HEK293 (cell line): ENCODE data around the gene ADAMTSL2.

ENCODE experiments used
- BCL6B ChIP-seq: fragments of 450-650 bp; formaldehyde crosslinking; IDR thresholded peaks from 2 replicates; pipeline ENCODE4 v1.5.1; 2017; ENCODE audit warnings: missing biosample characterization, missing genetic modification characterization
- GLIS1 ChIP-seq: fragments of 450-650 bp; formaldehyde crosslinking; IDR thresholded peaks from 2 replicates; pipeline ENCODE4 v1.5.1; 2016; ENCODE audit warnings: missing biosample characterization, missing genetic modification characterization
- IKZF3 ChIP-seq: fragments of 450-650 bp; IDR thresholded peaks from 2 replicates; pipeline ENCODE4 v1.5.0; 2018; ENCODE audit warnings: missing biosample characterization, mild to moderate bottlenecking, missing genetic modification characterization, moderate library complexity
- SETDB1 ChIP-seq: IDR thresholded peaks from one replicate; pipeline ENCODE4 v1.6.1; 2017; ENCODE audit warnings: mild to moderate bottlenecking, low read length, moderate library complexity, mixed read lengths; ENCODE audit not compliant: insufficient read length
- ZNF2 ChIP-seq: fragments of 450-650 bp; formaldehyde crosslinking; IDR thresholded peaks from 2 replicates; pipeline ENCODE4 v1.5.1; 2016; ENCODE audit warnings: missing biosample characterization, missing genetic modification characterization
- ZNF211 ChIP-seq: fragments of 450-650 bp; formaldehyde crosslinking; IDR thresholded peaks from 2 replicates; pipeline ENCODE4 v1.5.1; 2016; ENCODE audit warnings: low read depth, missing biosample characterization, missing genetic modification characterization
- ZNF24 ChIP-seq: fragments of 450-650 bp; formaldehyde crosslinking; IDR thresholded peaks from 2 replicates; pipeline ENCODE4 v1.5.1; 2016; ENCODE audit warnings: missing biosample characterization, missing genetic modification characterization
- ZNF248 ChIP-seq: fragments of 450-650 bp; formaldehyde crosslinking; IDR thresholded peaks from 2 replicates; pipeline ENCODE4 v1.5.1; 2017; ENCODE audit warnings: missing biosample characterization, missing genetic modification characterization
- ZNF311 ChIP-seq: fragments of 450-650 bp; formaldehyde crosslinking; IDR thresholded peaks from 2 replicates; pipeline ENCODE4 v1.5.1; 2017; ENCODE audit warnings: missing biosample characterization, missing genetic modification characterization, borderline replicate concordance
- ZNF341 ChIP-seq: fragments of 450-650 bp; formaldehyde crosslinking; IDR thresholded peaks from 2 replicates; pipeline ENCODE4; 2016; ENCODE audit warnings: low read depth, missing biosample characterization, missing genetic modification characterization
- ZNF423 ChIP-seq: fragments of 450-650 bp; formaldehyde crosslinking; IDR thresholded peaks from 2 replicates; pipeline ENCODE4 v1.5.1; 2016; ENCODE audit warnings: missing biosample characterization, missing genetic modification characterization
- ZNF518A ChIP-seq: fragments of 450-650 bp; formaldehyde crosslinking; conservative IDR thresholded peaks from 2 replicates; pipeline ENCODE4 v1.5.1; 2016; ENCODE audit warnings: low read depth, missing biosample characterization, missing genetic modification characterization
- ZNF530 ChIP-seq: fragments of 450-650 bp; formaldehyde crosslinking; IDR thresholded peaks from 2 replicates; pipeline ENCODE4 v1.5.1; 2016; ENCODE audit warnings: low read depth, missing biosample characterization, missing genetic modification characterization
- ZNF621 ChIP-seq: fragments of 450-650 bp; formaldehyde crosslinking; IDR thresholded peaks from 2 replicates; pipeline ENCODE4 v1.5.1; 2017; ENCODE audit warnings: missing biosample characterization, missing genetic modification characterization
- ZNF843 ChIP-seq: fragments of 450-650 bp; formaldehyde crosslinking; IDR thresholded peaks from 2 replicates; pipeline ENCODE4 v1.5.1; 2016; ENCODE audit warnings: missing biosample characterization, missing genetic modification characterization
- ZSCAN18 ChIP-seq: fragments of 450-650 bp; formaldehyde crosslinking; IDR thresholded peaks from 2 replicates; pipeline ENCODE4 v1.5.1; 2016; ENCODE audit warnings: missing biosample characterization, missing genetic modification characterization
- TF ChIP-seq, protein P1 (sequence below): fragments of 450-650 bp; formaldehyde crosslinking; IDR thresholded peaks from 2 replicates; pipeline ENCODE4 v1.5.1; 2016; ENCODE audit warnings: missing biosample characterization, missing genetic modification characterization
- TF ChIP-seq, protein P2 (sequence below): fragments of 450-650 bp; formaldehyde crosslinking; IDR thresholded peaks from 2 replicates; pipeline ENCODE4 v1.5.1; 2016; ENCODE audit warnings: missing biosample characterization, missing genetic modification characterization, borderline replicate concordance
- TF ChIP-seq, protein P3 (sequence below): fragments of 450-650 bp; formaldehyde crosslinking; IDR thresholded peaks from 2 replicates; pipeline ENCODE4 v1.5.1; 2016; ENCODE audit warnings: missing biosample characterization, missing genetic modification characterization
- TF ChIP-seq, protein P4 (sequence below): fragments of 450-650 bp; formaldehyde crosslinking; conservative IDR thresholded peaks from 2 replicates; pipeline ENCODE4 v1.5.1; 2016; ENCODE audit warnings: low read depth, missing biosample characterization, missing genetic modification characterization

The ADAMTSL2 gene

DNA sequence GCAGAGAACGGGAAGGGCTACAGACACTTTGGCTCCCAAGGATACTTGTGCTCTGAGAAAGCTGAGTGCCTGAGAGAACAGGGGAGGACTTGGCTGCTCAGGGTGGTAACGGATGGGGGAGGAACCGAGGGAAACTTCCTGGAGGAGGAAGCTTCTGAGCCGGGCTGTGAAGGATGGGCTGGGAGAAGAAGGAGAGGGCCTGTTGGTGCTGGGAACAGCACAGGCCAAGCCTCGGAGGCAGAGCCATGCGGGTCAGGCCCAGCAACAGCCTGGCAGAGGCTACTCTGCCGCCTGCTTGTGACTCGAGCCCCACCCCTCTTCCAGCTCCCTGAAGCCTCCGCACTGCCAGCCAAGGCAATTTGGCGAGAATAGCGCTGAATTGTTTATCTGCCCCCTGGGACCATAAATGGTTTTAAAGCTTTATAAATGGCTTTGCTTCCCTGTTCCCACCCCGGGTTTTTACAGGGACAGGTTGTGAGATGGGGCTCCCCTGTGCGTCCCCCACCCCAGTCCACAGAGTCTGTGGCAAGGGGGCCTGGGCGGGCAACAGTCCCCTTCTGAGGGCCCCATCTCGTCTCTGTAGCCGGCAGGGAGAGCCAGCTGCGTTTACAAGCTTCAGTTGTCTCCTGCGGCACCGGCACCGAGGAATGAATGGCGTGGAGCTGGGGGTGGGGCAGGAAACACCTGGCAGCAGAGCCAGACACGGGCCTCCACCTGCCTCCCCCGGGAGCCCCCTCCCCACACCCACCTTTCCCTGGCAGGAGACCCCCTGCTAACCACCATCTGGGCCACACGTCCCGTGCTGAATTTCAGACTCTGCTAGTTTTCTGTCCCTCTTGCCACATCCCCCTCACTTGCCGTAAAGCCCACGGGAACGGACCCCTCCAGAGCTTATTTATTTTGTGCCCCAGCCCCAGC is 50.3 kb downstream of the ADAMTSL2 start (continued):
- TF ChIP-seq, protein P1, sequence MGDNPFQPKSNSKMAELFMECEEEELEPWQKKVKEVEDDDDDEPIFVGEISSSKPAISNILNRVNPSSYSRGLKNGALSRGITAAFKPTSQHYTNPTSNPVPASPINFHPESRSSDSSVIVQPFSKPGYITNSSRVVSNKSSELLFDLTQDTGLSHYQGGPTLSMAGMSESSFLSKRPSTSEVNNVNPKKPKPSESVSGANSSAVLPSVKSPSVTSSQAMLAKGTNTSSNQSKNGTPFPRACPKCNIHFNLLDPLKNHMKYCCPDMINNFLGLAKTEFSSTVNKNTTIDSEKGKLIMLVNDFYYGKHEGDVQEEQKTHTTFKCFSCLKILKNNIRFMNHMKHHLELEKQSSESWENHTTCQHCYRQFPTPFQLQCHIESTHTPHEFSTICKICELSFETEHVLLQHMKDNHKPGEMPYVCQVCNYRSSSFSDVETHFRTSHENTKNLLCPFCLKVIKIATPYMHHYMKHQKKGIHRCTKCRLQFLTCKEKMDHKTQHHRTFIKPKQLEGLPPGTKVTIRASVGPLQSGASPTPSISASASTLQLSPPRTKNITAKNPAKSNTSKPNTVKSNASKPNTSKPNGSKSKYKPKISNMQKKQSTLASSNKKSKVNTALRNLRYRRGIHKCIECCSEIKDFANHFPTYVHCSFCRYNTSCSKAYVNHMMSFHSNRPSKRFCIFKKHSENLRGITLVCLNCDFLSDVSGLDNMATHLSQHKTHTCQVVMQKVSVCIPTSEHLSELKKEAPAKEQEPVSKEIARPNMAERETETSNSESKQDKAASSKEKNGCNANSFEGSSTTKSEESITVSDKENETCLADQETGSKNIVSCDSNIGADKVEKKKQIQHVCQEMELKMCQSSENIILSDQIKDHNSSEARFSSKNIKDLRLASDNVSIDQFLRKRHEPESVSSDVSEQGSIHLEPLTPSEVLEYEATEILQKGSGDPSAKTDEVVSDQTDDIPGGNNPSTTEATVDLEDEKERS (tag by site-specific recombination) = no peak
- TF ChIP-seq ZNF843 (tag by site-specific recombination) = peak; percentile 39; the same call in 1 of the 2 replicates
- TF ChIP-seq BCL6B (tag by site-specific recombination) = no peak
- TF ChIP-seq ZSCAN18 (tag by site-specific recombination) = no peak
- no peak for TF ChIP-seq ZNF311 (tag by site-specific recombination)
- TF ChIP-seq ZNF423 (tag by site-specific recombination) = peak; percentile 60; the same call in 1 of the 2 replicates
- no peak for TF ChIP-seq ZNF248 (tag by site-specific recombination)
- TF ChIP-seq ZNF621 = no peak
- no peak for TF ChIP-seq ZNF518A (tag by site-specific recombination)
- TF ChIP-seq ZNF530 = no peak
- TF ChIP-seq, protein P2, sequence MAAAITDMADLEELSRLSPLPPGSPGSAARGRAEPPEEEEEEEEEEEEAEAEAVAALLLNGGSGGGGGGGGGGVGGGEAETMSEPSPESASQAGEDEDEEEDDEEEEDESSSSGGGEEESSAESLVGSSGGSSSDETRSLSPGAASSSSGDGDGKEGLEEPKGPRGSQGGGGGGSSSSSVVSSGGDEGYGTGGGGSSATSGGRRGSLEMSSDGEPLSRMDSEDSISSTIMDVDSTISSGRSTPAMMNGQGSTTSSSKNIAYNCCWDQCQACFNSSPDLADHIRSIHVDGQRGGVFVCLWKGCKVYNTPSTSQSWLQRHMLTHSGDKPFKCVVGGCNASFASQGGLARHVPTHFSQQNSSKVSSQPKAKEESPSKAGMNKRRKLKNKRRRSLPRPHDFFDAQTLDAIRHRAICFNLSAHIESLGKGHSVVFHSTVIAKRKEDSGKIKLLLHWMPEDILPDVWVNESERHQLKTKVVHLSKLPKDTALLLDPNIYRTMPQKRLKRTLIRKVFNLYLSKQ (tag by site-specific recombination) = no peak
- TF ChIP-seq ZNF341 (tag by site-specific recombination) = peak; percentile 87
- TF ChIP-seq, protein P3, sequence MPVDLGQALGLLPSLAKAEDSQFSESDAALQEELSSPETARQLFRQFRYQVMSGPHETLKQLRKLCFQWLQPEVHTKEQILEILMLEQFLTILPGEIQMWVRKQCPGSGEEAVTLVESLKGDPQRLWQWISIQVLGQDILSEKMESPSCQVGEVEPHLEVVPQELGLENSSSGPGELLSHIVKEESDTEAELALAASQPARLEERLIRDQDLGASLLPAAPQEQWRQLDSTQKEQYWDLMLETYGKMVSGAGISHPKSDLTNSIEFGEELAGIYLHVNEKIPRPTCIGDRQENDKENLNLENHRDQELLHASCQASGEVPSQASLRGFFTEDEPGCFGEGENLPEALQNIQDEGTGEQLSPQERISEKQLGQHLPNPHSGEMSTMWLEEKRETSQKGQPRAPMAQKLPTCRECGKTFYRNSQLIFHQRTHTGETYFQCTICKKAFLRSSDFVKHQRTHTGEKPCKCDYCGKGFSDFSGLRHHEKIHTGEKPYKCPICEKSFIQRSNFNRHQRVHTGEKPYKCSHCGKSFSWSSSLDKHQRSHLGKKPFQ (tag by site-specific recombination) = peak; percentile 90
- TF ChIP-seq IKZF3 (tag by site-specific recombination) = 0 out of 2 replicates have a peak, but pooled peaks have one; percentile 61
- no peak for TF ChIP-seq SETDB1
- no peak for TF ChIP-seq ZNF24 (tag by site-specific recombination)
- peak; percentile 74; the same call in 1 of the 2 replicates for TF ChIP-seq GLIS1 (tag by site-specific recombination)
- TF ChIP-seq, protein P4, sequence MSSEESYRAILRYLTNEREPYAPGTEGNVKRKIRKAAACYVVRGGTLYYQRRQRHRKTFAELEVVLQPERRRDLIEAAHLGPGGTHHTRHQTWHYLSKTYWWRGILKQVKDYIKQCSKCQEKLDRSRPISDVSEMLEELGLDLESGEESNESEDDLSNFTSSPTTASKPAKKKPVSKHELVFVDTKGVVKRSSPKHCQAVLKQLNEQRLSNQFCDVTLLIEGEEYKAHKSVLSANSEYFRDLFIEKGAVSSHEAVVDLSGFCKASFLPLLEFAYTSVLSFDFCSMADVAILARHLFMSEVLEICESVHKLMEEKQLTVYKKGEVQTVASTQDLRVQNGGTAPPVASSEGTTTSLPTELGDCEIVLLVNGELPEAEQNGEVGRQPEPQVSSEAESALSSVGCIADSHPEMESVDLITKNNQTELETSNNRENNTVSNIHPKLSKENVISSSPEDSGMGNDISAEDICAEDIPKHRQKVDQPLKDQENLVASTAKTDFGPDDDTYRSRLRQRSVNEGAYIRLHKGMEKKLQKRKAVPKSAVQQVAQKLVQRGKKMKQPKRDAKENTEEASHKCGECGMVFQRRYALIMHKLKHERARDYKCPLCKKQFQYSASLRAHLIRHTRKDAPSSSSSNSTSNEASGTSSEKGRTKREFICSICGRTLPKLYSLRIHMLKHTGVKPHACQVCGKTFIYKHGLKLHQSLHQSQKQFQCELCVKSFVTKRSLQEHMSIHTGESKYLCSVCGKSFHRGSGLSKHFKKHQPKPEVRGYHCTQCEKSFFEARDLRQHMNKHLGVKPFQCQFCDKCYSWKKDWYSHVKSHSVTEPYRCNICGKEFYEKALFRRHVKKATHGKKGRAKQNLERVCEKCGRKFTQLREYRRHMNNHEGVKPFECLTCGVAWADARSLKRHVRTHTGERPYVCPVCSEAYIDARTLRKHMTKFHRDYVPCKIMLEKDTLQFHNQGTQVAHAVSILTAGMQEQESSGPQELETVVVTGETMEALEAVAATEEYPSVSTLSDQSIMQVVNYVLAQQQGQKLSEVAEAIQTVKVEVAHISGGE = 0 out of 2 replicates have a peak, but pooled peaks have one; percentile 3
- TF ChIP-seq ZNF211 (tag by site-specific recombination) = no peak
- TF ChIP-seq ZNF2 = peak; percentile 44
